ENCODE measurements around the gene RIMS4. TPM values are rescaled to one million over a fixed set of nuclear protein-coding genes. Genes with fewer than 3 reads are reported as not detected.
A peak's percentile ranks its signal among the peaks of the same experiment; 100 is the strongest.
"Not testable (repeated sequence)": the region's sequence is repeated elsewhere in the genome, so short reads cannot be mapped to it uniquely, and the experiment has no call there.

Gene RIMS4
- polyA plus RNA-seq, 1 donor from 2014 or later: not detected

DNA sequence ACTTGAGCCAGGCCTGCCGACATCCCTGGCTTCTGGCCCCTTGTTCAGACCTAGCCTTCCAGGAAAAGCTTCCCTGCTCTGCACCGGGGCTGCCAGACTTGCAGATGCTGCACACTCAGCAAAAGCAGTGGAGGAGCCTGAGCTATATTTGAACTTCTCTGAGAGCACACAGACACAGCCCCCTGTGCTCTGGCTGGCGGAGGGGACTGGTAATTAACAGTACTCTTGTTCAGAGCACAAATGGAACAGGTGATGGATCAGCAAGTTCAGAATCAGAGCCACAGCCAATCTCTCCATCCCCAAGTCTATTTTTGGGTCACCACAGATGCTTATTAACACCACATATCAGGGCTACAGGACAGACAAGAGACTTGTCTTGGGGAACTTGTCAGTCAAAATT is 27.6 kb upstream of the RIMS4 start:
- Mint-ChIP-seq H3K27me3 (peaks cover 9% of the 10 kb centered on the region), H3K27ac (no peak overlapping the region), H3K4me3 (no peak overlapping the region), H3K4me1 (no peaks in the 10 kb centered on the region), H3K9me3 (peaks cover 0 to 5% (median 2%) of the 10 kb centered on the region in 3 donors), H3K36me3 (peaks cover 3% of the 10 kb centered on the region)

DNA sequence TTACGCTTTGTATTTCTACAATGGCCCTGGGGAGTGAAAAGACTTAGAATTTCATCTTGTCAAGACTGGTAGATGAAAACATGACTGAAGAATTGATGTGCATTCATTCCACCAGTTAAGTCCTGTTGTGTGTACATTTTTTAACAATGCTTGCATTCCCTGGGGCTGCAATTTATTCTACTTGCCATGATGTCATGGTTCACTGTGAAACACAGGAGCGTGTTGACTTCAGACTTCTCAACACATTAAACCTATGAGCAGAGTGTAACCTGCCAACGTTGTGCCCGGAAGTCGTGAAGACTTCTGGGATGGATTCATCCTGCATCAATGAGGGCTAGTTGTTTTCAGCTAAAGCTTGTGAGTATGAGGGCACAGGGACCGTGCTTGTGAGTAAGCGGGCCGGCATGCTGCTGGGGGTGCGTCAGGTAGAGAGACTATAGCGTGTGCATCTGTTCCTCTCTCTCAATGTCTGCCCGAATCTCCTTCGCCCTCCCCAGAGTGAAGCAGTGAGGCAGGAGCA is 26.3 kb upstream of the RIMS4 start:
- Mint-ChIP-seq H3K27me3 (peaks cover 8% of the 10 kb centered on the region), H3K36me3 (peaks cover 3% of the 10 kb centered on the region), H3K4me3 (no peak overlapping the region)

DNA sequence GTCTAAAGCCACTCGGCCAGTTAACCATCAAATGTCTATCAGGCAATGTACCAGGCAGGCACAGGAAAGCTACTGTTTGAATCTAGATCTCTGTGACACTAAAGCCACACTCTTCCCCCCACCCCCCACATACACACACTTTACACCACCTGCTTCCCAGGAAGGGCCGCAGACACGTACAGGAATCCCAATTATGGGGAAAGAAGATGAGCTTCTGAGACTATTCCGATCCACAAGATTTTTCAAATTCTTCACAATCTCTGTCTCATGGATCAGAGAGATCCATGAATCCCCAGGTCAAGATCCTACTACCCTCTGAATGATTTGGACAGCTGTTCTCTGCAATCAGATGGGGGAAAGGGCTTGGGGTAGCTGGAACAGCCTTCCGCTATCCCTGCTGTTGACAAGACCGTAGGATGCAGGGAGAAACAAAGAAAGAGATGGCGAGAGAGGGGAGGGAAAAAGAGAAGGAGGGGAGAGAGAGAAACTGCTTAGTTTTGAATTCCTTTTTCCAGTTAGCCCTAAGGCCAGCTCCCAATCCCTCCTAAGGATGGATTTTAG is 25.4 kb upstream of the RIMS4 start:
- Mint-ChIP-seq H3K27me3 (peaks cover 14% of the 10 kb centered on the region), H3K27ac (no peak overlapping the region), H3K4me3 (no peak overlapping the region), H3K9me3 (peaks cover 0 to 5% (median 2%) of the 10 kb centered on the region in 3 donors), H3K4me1 (no peaks in the 10 kb centered on the region), H3K36me3 (peaks cover 3% of the 10 kb centered on the region)

More for the DNA sequence above, 26.3 kb upstream of the RIMS4 start:
- Mint-ChIP-seq H3K9me3 (peaks cover 0 to 5% (median 2%) of the 10 kb centered on the region in 3 donors), H3K4me1 (no peaks in the 10 kb centered on the region), H3K27ac (no peak overlapping the region)

DNA sequence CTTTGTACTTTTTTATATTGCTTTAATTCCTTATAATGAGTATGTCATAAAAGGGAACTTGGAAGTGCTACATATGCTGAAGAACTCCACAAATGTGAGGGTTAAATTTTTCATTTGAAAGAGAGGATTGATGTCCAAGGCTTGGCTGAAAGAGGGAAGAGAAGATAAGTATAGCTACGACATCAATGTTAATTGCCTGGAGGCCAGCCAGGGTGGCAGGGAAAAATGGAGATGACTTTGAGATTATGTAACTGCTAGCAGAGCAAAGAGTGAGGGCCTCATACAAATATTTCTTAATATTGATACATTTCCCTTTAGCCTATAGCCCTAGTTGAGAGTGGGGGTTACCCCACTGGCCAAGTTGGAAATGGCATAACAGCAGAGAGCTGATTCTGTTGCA is 24.8 kb upstream of the RIMS4 start:
- H3K27me3 Mint-ChIP-seq: peaks cover 18% of the 10 kb centered on the region
- H3K9me3 Mint-ChIP-seq: peaks cover 0 to 2% (median 0%) of the 10 kb centered on the region in 3 donors
- H3K4me3 Mint-ChIP-seq: no peak overlapping the region
- no peak overlapping the region for H3K27ac Mint-ChIP-seq
- H3K36me3 Mint-ChIP-seq: peaks cover 3% of the 10 kb centered on the region
- no peaks in the 10 kb centered on the region for H3K4me1 Mint-ChIP-seq

DNA sequence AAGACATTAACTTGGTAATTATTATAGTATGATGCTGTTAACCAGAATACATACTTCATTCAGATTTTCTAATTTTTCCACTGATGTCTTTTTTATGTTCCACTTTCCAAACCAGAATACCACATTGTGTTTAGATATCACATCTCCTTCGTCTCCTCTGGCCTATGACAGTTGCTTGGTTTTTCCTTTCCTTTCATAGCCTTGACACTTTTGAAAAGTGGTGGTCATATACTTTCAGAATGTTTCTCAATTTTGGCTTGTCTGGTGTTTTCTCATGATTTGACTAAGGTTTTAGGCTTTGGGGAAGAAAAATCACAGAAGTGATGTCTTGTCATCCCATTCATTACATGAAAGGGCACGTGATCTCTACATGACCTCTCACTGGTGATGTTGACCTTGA is 24.3 kb upstream of the RIMS4 start:
- Mint-ChIP-seq H3K9me3 (peaks cover 0 to 2% (median 0%) of the 10 kb centered on the region in 3 donors), H3K36me3 (peaks cover 3% of the 10 kb centered on the region), H3K27me3 (peaks cover 18% of the 10 kb centered on the region), H3K27ac (no peak overlapping the region), H3K4me1 (no peaks in the 10 kb centered on the region), H3K4me3 (no peak overlapping the region)

DNA sequence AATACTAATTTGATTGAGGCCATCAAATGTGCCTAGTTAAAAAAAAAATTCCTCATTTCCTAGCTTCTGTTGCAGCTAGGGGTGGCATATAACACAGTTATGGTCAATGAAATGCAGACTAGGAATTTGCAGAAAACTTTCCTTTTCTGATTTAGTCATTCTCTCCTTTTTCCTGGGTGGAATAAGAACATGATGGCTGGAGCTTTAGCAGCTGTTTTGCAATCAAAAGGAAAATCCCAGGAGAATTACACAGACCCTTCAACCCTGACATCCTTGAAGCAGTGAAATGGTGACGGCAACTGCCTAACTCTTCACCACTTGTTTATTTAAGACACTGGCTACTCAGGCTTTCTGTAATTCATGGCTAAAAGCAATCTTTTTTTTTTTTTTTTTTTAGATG is 23.1 kb upstream of the RIMS4 start:
- no peaks in the 10 kb centered on the region for H3K4me1 Mint-ChIP-seq
- H3K9me3 Mint-ChIP-seq: peaks cover 0 to 2% (median 0%) of the 10 kb centered on the region in 3 donors
- H3K27ac Mint-ChIP-seq: no peak overlapping the region
- H3K4me3 Mint-ChIP-seq: no peak overlapping the region
- H3K27me3 Mint-ChIP-seq: peaks cover 18% of the 10 kb centered on the region
- H3K36me3 Mint-ChIP-seq: no peaks in the 10 kb centered on the region

DNA sequence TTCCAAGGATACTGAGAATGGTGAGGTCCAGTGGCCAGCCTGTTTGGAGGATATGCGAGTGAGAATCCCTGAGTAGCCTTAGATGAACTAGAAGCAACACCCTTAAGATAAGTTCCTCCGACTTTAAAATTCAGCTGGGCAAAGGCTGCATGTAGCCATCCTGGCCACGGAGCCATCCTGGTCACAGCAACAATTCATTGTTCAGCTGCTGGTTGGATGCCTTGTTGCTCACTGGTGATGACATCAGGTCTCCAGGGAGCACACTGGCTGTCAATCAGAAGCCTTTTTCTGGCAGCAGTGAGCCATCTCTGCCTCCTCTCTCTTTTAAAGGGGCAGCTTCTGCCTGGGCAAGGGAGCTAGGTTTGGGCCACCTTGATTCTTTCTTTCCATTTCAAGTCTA is 22.4 kb upstream of the RIMS4 start:
- Mint-ChIP-seq H3K27ac (no peak overlapping the region), H3K4me1 (no peaks in the 10 kb centered on the region), H3K4me3 (peak overlapping the region in 1 of 4 donors; percentile 49), H3K9me3 (no peaks in the 10 kb centered on the region), H3K36me3 (no peaks in the 10 kb centered on the region), H3K27me3 (peaks cover 18% of the 10 kb centered on the region)

DNA sequence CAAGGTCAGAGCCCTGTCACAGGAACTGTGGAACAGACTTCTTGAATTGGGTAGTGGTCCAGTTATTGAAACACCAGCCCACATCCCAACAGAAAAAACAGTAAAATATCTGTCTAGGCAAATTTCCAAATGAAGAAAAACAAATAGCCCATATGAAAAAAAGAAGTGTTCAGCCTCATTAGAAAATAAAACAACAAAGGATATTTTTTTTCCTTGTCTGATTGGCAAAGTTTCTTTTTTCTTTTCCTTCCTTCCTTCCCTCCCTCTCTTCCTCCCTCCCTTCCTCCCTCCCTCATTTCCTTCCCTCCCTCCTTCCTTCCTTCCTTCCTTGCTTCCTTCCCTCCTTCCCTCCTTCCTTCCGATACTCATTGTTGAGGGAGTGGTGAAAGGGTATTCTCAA is 20.6 kb upstream of the RIMS4 start:
- H3K36me3 Mint-ChIP-seq: no peaks in the 10 kb centered on the region
- no peak overlapping the region for H3K27ac Mint-ChIP-seq
- H3K4me3 Mint-ChIP-seq: no peak overlapping the region
- H3K27me3 Mint-ChIP-seq: peaks cover 18% of the 10 kb centered on the region
- no peaks in the 10 kb centered on the region for H3K9me3 Mint-ChIP-seq
- no peaks in the 10 kb centered on the region for H3K4me1 Mint-ChIP-seq

DNA sequence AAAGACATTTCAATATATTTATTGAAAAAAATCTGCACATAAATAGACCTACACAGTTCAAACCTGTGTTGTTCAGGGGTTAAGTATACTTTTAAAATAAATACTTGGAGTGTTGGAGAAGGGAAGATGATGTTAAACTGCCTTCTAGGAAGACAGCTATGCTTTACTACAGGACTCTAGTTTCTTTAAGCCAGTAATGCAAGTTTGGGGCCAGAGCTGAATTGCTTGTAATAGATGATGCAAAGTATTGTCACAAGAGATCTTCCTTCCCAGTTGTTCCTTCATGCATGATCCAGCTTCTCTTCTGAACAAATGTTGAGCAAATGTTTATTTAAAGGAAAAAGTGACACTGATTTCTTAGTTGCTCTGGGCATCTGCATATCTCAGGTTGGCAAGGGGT is 20.2 kb upstream of the RIMS4 start:
- Mint-ChIP-seq H3K36me3 (no peaks in the 10 kb centered on the region), H3K4me3 (peak overlapping the region in 1 of 4 donors; percentile 0), H3K27ac (no peak overlapping the region), H3K27me3 (peaks cover 18% of the 10 kb centered on the region), H3K4me1 (no peaks in the 10 kb centered on the region), H3K9me3 (no peaks in the 10 kb centered on the region)

DNA sequence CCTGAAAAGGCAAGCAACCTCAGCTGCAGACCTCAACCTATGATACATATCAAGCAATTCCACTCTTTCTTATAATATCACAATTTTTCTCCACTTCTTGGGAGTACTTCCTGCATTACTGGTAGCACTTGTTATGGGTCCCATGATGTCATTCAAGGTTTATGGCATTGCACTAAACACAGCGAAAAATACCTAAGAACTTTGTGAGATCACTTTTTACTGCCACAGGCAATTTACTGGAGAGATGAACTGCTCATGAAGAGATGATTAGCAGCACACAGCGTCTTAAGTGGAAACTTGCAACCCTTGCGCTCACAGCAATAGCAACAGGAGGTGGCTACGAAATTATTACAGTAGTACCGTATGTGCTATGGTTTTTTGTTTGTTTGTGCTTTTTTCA is 19.3 kb upstream of the RIMS4 start:
- no peaks in the 10 kb centered on the region for H3K4me1 Mint-ChIP-seq
- peaks cover 16% of the 10 kb centered on the region for H3K27me3 Mint-ChIP-seq
- no peaks in the 10 kb centered on the region for H3K9me3 Mint-ChIP-seq
- H3K27ac Mint-ChIP-seq: no peak overlapping the region
- H3K4me3 Mint-ChIP-seq: no peak overlapping the region
- no peaks in the 10 kb centered on the region for H3K36me3 Mint-ChIP-seq

DNA sequence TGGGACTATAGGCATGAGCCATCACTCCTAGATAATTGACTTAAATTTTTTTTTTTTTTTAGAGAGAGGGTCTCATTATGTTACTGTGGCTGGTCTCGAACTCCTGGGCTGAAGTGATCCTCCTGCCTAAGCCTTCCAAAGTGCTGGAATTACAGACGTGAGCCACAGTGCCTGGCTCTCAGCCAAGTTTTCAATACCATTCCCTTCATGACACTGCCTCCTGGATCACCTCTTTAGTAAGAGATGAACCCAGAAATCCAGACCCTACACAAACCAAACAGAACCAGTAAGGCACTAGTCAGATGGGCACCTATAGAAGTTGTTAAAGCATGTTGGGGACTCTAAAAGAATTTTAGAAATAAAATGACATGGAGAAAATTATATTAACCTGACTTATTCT is 18.3 kb upstream of the RIMS4 start:
- H3K4me1 Mint-ChIP-seq: no peaks in the 10 kb centered on the region
- peaks cover 16% of the 10 kb centered on the region for H3K27me3 Mint-ChIP-seq
- no peaks in the 10 kb centered on the region for H3K36me3 Mint-ChIP-seq
- H3K27ac Mint-ChIP-seq: no peak overlapping the region
- H3K4me3 Mint-ChIP-seq: no peak overlapping the region
- H3K9me3 Mint-ChIP-seq: no peaks in the 10 kb centered on the region

DNA sequence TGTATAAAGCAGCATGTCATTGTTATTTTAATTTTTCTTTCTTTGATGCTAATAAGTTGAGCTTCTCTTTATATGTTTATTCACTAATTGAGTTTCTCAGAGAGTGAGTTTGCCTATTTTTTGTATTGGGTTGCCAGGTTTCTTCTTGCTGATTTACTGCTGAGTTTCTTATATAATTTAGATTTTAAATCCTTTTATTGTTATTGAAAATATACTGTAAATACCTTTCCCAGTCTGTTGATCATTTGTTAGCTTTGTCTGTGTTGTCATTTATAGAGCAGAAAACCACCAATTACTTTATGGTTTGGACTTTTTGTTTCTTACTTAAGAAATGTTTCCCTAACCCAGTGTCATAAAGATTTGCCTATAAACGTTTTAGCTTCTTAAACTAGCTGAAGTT is 17.1 kb upstream of the RIMS4 start:
- Mint-ChIP-seq H3K4me1 (no peaks in the 10 kb centered on the region), H3K4me3 (no peak overlapping the region), H3K27ac (no peak overlapping the region), H3K27me3 (peaks cover 12% of the 10 kb centered on the region), H3K9me3 (no peaks in the 10 kb centered on the region), H3K36me3 (no peaks in the 10 kb centered on the region)

DNA sequence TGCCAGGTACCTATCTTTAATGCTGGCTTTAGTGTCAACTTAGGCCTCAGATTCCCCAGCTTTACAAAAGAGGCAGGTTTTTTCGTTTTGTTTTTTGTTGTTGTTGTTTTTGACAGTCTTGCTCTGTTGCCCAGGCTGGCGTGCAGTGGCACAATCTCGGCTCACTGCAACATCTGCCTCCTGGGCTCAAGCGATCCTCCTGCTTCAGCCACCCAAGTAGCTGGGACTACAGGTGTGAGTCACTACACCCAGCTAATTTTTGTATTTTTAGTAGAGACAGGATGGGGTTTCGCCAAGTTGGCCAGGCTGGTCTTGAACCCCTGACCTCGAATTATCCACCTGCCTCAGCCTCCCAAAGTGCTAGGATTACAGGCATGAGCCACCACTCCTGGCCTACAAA is 11.2 kb upstream of the RIMS4 start:
- H3K27ac Mint-ChIP-seq: peak overlapping the region in 1 of 3 donors; percentile 47
- not testable (repeated sequence) for H3K9me3 Mint-ChIP-seq, H3K4me3 Mint-ChIP-seq, H3K36me3 Mint-ChIP-seq, H3K27me3 Mint-ChIP-seq, H3K4me1 Mint-ChIP-seq

DNA sequence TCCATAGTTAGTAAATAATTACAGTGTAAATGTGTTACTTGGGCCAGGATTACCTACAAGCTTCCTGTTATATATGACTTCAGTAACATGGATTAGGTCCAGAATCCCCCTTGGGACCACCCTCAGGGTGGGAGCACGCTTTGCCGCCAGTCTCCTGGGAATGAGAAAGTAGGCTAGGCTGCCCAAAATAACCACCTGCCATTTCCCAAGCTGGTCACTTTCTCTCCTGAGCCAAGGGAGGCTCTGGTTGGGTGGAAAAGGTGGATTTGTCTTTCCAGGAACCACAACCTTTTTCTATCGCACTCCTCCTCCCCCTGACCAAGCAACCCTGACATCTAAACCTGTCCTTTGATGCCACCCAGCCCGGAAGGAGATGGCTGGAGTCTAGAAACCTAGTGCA is 9.6 kb upstream of the RIMS4 start:
- no peak overlapping the region for H3K4me3 Mint-ChIP-seq
- H3K4me1 Mint-ChIP-seq: no peaks in the 10 kb centered on the region
- H3K27ac Mint-ChIP-seq: no peak overlapping the region
- no peaks in the 10 kb centered on the region for H3K9me3 Mint-ChIP-seq
- H3K27me3 Mint-ChIP-seq: no peaks in the 10 kb centered on the region
- no peaks in the 10 kb centered on the region for H3K36me3 Mint-ChIP-seq

DNA sequence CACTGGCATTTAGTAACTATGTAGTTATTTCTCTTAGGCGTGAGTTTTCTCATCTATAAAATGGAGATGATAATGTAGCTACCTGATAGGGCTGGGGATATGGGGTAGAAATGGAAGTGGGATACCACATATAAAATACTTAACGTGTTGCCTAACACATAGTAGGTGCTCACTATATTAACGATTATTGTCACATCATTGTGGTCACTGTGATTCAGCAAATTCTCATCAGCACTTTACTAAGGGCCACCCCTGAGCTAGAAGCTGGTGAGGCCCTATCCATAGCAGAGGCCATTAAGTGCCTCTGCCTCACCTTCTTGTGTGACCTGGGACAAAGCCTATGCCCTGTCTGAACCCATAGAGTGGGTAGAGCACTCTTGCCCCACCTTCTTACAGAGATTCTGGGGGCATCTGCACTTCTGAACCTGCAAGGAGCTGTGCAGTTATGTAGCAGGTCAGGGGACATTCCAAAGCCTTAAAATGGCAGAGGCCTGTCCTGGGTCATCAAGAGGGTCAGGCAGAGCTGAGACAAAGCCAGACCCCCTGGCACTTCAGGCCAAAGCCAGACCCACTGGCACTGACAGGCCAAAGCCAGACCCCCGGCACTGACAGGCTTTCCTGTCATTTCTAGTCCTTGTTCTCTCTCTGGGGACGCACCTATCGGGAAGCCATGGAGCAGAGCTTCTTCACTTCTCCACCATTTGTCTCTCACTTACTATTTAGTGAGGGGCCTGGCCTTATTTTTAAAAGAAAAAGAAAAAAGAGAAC is 7.0 kb upstream of the RIMS4 start:
- Mint-ChIP-seq H3K4me1 (peaks cover 0 to 3% (median 0%) of the 10 kb centered on the region in 3 donors), H3K9me3 (peaks cover 0 to 4% (median 0%) of the 10 kb centered on the region in 3 donors), H3K27ac (no peak overlapping the region), H3K36me3 (peaks cover 2% of the 10 kb centered on the region), H3K27me3 (peaks cover 6% of the 10 kb centered on the region), H3K4me3 (no peak overlapping the region)

DNA sequence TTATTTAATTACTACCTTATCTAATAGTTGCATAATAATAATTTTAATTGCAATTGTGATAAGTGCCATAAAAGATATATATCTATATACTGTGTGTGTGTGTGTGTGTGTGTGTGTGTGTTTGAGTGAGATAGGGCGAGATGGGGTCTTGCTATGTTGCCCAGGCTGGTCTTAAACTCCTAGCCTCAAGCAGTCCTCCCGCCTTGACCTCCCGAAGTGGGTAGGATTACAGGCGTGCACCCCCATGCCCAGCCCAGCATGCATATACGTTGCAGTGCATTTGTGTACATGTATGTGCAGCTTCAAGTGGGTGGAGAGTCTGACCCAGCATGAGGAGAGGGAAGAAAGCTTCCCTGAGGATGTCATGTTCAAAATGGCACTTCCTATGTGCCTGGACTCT is 4.6 kb upstream of the RIMS4 start:
- Mint-ChIP-seq H3K27ac (no peak overlapping the region), H3K27me3 (peaks cover 22% of the 10 kb centered on the region), H3K36me3 (peaks cover 2% of the 10 kb centered on the region), H3K9me3 (peaks cover 0 to 4% (median 0%) of the 10 kb centered on the region in 3 donors), H3K4me1 (peaks cover 0 to 4% (median 3%) of the 10 kb centered on the region in 3 donors), H3K4me3 (no peak overlapping the region)
